HG03378 (cell line): ENCODE measurements around the gene MACROD2.
"Not testable (repeated sequence)": the region's sequence is repeated elsewhere in the genome, so short reads cannot be mapped to it uniquely, and the experiment has no call there.

ENCODE experiments used
- ATAC-seq: cut with Tn5 transposase; IDR thresholded peaks from one replicate; pipeline ENCODE4 v1.9.1; 2021; ENCODE audit warnings: mild to moderate bottlenecking, moderate library complexity; ENCODE audit not compliant: unreplicated experiment

MACROD2 gene

GRCh38 chr20:14450256-14450655, 454.9 kb downstream of the MACROD2 start:
- ATAC-seq: no peak

- no peak for ATAC-seq
These were observed 456.1 kb downstream of the MACROD2 start for GRCh38 chr20:14451458-14451857.

GRCh38 chr20:14453259-14453658, 457.9 kb downstream of the MACROD2 start:
- ATAC-seq: no peak

- ATAC-seq: no peak
These were observed 459.0 kb downstream of the MACROD2 start for GRCh38 chr20:14454296-14454695.

GRCh38 chr20:14467104-14467827, 471.9 kb downstream of the MACROD2 start:
- not testable (repeated sequence) for ATAC-seq

- ATAC-seq: no peak
These were observed 475.0 kb downstream of the MACROD2 start for GRCh38 chr20:14470231-14470899.

GRCh38 chr20:14470977-14471661, 475.8 kb downstream of the MACROD2 start:
- ATAC-seq: no peak

GRCh38 chr20:14477125-14477524, 481.8 kb downstream of the MACROD2 start:
- no peak for ATAC-seq

GRCh38 chr20:14478126-14478525, 482.8 kb downstream of the MACROD2 start:
- no peak for ATAC-seq

GRCh38 chr20:14481863-14482262, 486.5 kb downstream of the MACROD2 start:
- no peak for ATAC-seq

- ATAC-seq: no peak
These were observed 492.9 kb downstream of the MACROD2 start for GRCh38 chr20:14488212-14488611.

- no peak for ATAC-seq
These were observed 493.6 kb downstream of the MACROD2 start for GRCh38 chr20:14488756-14489479.

- no peak for ATAC-seq
These were observed 494.2 kb downstream of the MACROD2 start for GRCh38 chr20:14489544-14489943.

- no peak for ATAC-seq
These were observed 496.1 kb downstream of the MACROD2 start for GRCh38 chr20:14491436-14491835.

GRCh38 chr20:14493408-14493807, 498.1 kb downstream of the MACROD2 start:
- ATAC-seq: no peak

- no peak for ATAC-seq
These were observed 499.0 kb downstream of the MACROD2 start for GRCh38 chr20:14494355-14494754.

- ATAC-seq: no peak
These were observed 499.8 kb downstream of the MACROD2 start for GRCh38 chr20:14495066-14495465.

- ATAC-seq: no peak
These were observed 501.7 kb downstream of the MACROD2 start for GRCh38 chr20:14497004-14497403.

- ATAC-seq: no peak
These were observed 503.5 kb downstream of the MACROD2 start for GRCh38 chr20:14498772-14499171.

GRCh38 chr20:14505476-14505875, 510.2 kb downstream of the MACROD2 start:
- no peak for ATAC-seq

GRCh38 chr20:14507711-14508110, 512.4 kb downstream of the MACROD2 start:
- no peak for ATAC-seq
